HT1080 (cell line): ENCODE measurements around the gene SARDH. TPM values are rescaled to one million over a fixed set of nuclear protein-coding genes. Genes with fewer than 3 reads are reported as not detected.
"Not testable (repeated sequence)": the region's sequence is repeated elsewhere in the genome, so short reads cannot be mapped to it uniquely, and the experiment has no call there.

ENCODE experiments used
- DNase-seq: peaks from one replicate; pipeline ENCODE4 v3.0.0-alpha.2; 2015; ENCODE audit warnings: low read depth
- total RNA-seq: library from RNA; depleted of rRNA; stranded (reverse); fragments of >200 nt; shearing (Covaris generic); gene quantifications from 2 replicates; pipeline ENCODE4 v1.2.3, GENCODE V29; 2014

The SARDH gene
- total RNA-seq, 1 experiment from 2014 or later, result 0.05 TPM

GRCh38 chr9:133686642-133687575 lies 51.2 kb downstream of the SARDH start:
- DNase-seq, result no peak

- DNase-seq, result no peak
These were observed 52.2 kb downstream of the SARDH start for GRCh38 chr9:133685653-133686609.

GRCh38 chr9:133684936-133685361 lies 53.2 kb downstream of the SARDH start:
- DNase-seq, result no peak

GRCh38 chr9:133684121-133684935 lies 53.8 kb downstream of the SARDH start:
- DNase-seq, result no peak

GRCh38 chr9:133683586-133684120 lies 54.5 kb downstream of the SARDH start:
- no peak for DNase-seq

GRCh38 chr9:133682818-133683585 lies 55.1 kb downstream of the SARDH start:
- DNase-seq, result no peak

- DNase-seq, result no peak
These were observed 56.4 kb downstream of the SARDH start for GRCh38 chr9:133681658-133682306.

- DNase-seq, result no peak
These were observed 57.0 kb downstream of the SARDH start for GRCh38 chr9:133680976-133681657.

GRCh38 chr9:133680250-133680975 lies 57.7 kb downstream of the SARDH start:
- DNase-seq, result no peak

GRCh38 chr9:133679466-133680061 lies 58.6 kb downstream of the SARDH start:
- DNase-seq, result no peak

GRCh38 chr9:133679056-133679455 lies 59.1 kb downstream of the SARDH start:
- DNase-seq, result no peak

GRCh38 chr9:133677126-133678010 lies 60.8 kb downstream of the SARDH start:
- DNase-seq, result no peak

- no peak for DNase-seq
These were observed 61.7 kb downstream of the SARDH start for GRCh38 chr9:133676450-133676849.

- not testable (repeated sequence) for DNase-seq
These were observed 62.4 kb downstream of the SARDH start for GRCh38 chr9:133675796-133676195.

- DNase-seq, result no peak
These were observed 64.1 kb downstream of the SARDH start for GRCh38 chr9:133674091-133674490.

GRCh38 chr9:133673258-133673655 lies 64.9 kb downstream of the SARDH start:
- no peak for DNase-seq
